GM12873 (cell line): ENCODE results near the gene SYTL1.

ENCODE experiments used
- TF ChIP-seq, protein P1 (sequence below): IDR thresholded peaks from 2 replicates; pipeline ENCODE4 v1.5.1; 2012; ENCODE audit warnings: low read depth, mild to moderate bottlenecking, moderate library complexity, low read length, control low read depth; ENCODE audit not compliant: insufficient read depth; ENCODE audit errors: missing control alignments

The SYTL1 gene

DNA sequence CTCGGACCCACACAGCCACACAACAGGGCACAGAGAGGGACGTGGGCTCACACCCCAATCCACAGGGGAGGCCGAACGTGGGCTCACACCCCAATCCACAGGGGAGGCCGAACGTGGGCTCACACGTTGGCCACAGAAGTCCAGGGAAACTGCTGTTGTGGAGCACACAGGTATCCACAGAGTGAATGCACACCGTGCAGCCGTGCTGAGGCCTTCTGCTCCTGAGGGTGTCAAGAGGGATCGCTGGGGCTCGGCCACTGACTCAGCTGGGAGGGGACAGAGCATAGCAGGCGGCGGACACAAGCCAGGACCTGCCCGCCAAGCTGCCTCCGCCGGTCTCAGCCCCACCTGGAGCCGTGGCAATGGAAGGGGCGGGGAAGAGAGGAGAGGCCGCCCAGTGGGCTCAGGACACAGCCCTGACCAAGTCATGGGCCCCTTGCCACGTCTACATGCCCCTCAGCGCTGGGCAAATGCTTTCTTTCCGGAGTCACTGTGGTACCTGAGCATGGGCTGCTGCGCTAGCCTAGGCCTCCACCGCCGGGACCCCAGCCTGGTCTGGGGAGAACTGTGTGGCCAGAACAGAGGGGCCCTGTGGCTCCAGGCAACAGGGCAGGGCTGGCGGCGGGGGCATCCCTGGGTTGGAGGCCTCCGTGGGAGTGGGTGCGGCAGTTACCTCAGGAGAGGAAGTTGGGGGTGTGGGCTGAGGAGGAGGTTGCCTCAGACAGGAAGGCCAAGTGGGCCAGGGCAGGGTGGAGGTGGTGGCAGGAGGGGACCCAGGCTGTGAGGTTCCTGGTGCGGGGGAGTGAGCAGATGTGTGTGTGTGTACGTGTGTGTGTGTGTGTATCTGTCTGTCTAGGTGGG, 1.2 kb downstream of the SYTL1 start:
- TF ChIP-seq, protein P1, sequence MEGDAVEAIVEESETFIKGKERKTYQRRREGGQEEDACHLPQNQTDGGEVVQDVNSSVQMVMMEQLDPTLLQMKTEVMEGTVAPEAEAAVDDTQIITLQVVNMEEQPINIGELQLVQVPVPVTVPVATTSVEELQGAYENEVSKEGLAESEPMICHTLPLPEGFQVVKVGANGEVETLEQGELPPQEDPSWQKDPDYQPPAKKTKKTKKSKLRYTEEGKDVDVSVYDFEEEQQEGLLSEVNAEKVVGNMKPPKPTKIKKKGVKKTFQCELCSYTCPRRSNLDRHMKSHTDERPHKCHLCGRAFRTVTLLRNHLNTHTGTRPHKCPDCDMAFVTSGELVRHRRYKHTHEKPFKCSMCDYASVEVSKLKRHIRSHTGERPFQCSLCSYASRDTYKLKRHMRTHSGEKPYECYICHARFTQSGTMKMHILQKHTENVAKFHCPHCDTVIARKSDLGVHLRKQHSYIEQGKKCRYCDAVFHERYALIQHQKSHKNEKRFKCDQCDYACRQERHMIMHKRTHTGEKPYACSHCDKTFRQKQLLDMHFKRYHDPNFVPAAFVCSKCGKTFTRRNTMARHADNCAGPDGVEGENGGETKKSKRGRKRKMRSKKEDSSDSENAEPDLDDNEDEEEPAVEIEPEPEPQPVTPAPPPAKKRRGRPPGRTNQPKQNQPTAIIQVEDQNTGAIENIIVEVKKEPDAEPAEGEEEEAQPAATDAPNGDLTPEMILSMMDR = no peak

DNA sequence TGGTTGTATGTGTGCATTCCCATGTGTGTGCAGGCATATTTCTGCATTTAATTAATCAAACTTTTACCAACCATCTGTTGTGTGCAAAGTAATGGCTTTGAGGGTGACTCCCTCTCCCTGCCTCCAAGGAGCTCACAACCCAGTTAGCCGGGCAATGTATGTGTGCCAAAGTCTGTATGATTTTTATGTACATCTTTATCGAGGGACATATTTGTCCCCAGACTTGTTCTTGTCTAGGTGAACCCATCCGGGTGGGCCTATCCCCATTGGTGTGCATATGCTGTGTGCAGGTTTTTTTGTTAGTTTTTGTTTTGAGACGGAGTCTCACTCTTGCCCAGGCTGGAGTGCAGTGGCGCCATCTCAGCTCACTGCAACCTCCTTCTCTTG, 1.8 kb downstream of the SYTL1 start:
- TF ChIP-seq, protein P1 = no peak

DNA sequence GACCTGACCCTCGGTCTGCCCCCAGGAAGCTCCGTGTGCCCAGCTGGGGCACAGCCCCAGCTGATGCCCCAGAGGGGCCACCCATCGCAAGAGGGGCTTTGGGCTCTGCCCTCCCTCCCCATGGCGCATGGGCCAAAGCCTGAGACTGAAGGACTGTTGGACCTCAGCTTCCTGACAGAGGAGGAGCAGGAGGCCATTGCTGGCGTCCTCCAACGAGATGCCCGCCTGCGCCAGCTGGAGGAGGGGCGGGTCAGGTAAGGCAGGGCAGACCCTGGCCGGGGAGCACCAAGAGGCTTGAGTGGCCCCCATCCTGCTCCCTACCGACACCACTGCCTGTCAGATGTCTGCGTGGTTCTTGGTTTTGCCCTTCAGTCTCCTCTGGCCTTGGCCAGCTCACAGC, 3.5 kb downstream of the SYTL1 start:
- TF ChIP-seq, protein P1 = no peak

DNA sequence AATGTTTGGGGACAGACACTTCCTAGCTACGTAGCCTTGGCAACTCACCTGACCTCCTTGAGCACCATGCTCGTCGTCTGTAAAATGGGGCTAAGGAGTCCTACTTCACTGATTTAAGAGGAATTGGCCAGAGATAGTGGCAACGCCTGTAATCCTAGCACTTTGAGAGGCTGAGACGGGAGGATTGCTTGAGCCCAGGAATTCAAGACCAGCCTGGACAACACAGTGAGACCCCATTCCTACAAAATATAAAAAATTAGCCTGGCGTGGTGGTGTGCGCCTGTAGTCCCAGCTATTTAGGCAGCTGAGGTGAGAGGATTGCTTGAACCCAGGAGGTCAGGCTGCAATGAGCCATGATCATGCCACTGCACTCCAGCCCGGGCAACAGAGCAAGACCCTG, 4.5 kb downstream of the SYTL1 start:
- TF ChIP-seq, protein P1 = no peak

DNA sequence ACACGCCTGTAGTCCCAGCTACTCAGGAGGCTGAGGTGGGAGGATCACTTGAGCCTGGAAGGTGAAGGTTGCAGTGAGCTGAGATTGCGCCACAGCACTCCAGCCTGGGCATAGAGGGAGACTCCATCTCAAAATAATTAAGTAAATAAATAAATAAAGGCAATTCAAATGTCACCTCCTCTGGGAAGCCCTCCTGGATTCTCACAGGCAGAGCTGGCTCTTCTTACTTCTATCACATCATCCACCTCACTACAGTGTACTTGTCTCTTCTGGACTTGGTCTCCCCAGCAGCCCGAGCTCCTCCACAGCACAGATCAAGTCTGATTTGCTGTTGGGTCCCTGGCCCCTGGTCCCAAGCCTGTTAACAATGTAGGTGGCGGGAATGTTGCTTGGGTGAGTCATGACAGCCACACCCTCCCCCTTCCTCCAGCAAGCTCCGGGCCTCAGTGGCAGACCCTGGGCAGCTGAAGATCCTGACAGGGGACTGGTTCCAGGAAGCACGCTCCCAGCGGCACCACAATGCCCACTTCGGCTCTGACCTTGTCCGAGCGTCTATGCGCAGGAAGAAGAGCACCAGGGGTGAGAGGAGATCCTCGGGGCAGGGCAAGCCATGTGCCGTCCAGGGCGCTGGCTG, 5.3 kb downstream of the SYTL1 start:
- TF ChIP-seq, protein P1 = no peak

DNA sequence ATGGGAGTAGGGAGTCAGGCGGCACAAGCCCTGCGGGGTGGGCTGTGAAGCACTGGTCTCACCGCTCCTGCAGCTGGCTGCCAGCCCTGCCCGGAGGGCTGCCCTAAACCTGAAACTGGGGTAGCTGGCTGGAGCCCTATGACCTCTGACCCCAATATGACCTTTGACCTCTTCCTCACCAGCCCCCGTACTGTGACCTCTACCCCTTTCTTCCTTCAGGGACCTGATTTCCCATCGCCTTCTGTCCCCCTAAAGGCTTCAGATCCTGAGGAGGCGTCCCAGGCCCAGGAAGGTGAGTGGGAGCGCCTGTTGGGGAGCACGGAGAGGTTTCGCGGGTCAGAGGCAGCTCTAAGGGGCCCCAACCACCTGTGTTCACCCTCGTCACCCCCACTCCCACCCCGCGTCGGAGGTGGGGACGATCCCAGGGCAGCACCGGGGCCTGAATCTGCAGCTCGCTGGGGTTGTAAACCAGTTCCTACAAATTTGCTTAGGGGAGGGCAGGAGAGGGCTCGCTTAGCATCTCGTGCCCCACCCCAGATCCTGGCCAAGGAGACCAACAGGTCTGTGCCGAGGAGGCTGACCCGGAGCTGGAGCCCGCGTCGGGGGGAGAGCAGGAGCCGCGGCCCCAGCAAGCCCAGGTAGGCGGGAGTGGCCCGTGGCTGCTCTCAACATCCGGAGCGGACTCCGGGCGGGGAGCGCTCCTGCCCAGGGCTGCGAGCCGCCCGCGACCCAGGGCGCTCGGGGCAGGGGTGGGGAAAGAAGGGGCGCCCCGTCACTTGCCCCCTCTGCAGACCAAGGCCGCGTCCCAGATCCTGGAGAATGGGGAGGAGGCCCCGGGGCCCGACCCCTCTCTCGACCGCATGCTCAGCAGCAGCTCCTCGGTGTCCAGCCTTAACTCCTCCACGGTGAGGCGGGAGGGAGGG, 7.3 kb downstream of the SYTL1 start:
- TF ChIP-seq, protein P1 = no peak
